ENCODE data around the gene HPGD.
"Not testable (repeated sequence)": the region's sequence is repeated elsewhere in the genome, so short reads cannot be mapped to it uniquely, and the experiment has no call there.

HPGD gene

DNA sequence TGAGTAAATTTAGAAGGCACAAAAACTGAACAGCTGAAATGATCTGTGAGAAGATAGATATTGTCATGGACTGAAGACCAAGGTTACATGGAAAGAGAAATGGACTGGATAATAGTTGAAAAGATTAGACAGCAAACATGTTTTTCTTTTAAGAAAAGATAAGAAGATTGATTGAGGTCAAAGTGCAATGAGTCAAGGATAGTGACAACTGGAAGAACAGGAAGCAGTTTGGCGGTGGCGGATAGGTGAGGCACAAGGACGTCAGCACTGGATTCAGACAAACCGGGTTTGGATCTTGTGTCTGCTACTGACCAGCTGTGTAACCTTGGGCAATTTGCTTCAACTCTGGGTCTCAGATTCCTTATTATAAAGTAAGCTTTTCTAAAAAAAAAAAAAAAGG is 2.0 kb upstream of the HPGD start:
- no peak for DNase-seq

DNA sequence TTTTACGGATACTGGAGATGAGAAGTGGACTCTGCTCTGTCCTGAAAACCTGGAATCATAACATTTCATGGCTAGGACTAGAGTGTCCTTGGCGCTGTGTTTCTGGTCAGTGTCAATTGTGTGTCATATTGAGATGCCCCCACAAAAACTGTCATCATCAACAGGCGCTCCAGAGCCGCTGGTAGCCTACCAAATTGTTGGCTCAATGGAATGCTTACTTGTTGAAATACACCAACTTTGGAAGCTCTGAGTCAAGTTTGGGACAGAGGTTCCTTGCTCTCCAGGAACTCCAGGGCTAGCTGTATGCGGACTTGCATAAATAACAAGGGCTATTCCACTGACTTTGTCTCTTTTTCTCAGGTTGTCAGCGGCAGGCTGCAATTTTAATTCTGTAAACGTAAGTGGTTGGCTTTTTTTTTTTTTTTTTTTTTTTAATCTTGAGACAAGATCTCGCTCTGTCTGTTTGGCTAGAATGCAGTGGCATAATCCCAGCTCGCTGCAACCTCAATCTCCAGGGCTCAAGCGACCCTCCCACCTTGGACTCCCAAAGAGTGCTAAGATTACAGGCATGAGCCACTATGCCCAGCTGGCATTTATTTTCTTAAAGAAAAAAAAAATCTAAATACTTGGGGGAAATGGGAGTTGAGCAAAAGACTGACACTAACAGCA is 871 bp upstream of the HPGD start:
- no peak for DNase-seq

DNA sequence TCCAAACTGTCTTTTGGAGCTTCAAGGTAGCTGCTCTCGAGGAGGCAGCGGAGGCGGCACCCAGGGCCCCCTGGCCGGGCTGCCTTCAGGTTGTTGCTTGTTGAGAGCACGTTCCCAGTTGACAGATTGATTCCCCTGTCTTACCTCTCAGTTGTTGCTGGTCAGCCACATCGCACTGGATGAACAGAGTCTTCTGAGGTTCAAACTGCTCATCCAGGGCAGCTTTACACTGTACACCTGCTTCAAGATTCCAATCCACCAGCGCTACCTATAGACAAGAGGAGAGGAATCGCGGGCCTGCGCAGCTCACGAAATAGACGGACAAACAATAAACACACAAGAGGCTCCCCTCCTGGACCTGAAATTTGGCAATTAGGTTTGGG is 497 bp downstream of the HPGD start:
- peak; percentile 21 for DNase-seq

DNA sequence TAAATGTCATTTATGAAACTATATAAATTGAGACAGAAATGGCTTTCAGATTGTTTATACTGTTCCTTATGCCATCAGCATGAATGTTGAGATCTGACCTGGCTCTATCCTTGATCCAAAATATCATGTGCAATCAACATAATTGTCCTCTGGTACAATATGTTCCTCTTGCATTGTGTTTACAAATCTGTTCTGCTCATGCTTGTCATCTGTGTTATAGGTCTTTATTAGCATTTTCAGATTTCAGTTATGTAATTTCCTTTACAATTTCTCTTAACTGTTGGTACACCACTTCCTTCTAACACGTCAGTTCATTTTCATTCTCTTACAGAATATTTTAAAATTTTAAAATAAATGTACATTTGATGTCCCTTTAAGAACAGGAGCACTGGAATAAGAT is 1.6 kb downstream of the HPGD start:
- DNase-seq: no peak

DNA sequence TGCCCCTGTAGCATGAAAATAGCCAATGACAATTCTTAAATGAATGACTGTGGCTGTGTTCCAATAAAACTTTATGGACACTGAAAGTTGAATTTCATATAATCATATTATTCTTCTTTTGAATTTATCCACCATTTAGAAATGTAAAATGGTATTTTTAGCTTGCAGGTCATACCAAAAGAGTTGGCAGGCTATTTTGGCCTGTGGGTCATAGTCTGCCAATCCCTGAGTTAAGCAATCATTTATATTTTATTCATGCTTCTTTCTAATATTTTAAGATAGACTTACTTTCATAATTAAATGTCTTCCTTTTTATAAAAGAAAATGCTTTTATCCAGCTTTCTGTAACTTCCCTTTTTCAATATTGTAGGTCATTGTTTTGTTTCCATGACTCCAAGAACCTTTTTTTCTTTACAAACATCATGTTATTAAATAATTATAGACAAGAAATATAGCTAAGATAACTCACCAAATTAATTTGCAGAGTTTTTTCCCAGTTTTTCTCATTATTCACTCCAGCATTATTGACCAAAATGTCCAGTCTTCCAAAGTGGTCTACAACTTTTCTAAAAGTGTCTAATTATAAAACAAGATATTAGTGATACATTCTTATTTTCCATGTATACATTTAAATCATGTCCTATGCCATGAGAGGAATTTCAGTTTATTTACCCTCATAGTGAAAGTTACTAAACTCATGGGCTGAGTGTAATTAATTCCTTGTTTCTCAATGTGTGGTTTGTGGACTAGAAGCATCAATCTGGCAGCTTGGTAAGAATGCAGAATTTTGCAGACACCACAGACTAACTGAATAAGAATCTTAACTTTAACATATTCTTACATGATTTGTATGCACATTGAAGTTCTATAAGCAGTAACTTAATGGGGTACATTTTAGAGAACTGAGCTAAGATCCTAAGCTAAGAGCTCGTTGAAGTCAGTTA is 4.5 kb downstream of the HPGD start:
- DNase-seq: no peak

DNA sequence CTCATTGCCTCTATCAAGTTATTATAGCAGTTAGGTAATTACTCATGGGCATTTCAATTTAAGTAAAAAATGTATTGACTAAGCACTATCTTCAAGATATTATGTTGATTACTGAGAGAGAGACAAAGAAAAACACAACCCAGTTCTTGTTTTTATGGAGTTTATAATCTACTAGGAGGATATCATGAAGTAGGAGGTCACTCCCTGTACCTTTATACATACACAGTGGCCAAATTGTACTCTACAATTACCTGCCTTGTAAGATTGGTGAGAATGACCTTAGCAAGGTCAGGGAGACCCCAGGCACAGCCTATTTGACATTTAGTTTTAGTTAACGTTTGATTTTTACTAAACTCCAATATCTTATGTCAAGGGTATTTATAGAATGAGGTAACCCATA is 5.5 kb downstream of the HPGD start:
- DNase-seq: no peak

DNA sequence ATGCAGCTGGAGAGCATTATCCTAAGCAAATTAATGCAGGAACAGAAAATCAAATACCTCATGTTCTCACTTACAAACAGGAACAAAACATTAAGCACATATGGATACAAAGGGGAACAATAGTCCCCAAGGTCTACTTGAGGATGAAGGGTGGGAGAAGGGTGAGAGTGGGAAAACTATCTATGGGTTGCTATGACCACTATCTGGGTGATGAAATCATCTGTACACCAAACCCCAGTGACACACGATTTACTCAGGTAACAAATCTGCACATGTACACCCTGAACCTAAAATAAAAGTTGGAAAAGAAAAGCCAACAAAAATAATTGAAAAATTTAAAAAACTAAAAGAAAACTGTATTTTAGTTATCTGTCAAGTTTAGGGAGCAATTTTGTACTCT is 5.9 kb downstream of the HPGD start:
- DNase-seq: no peak

DNA sequence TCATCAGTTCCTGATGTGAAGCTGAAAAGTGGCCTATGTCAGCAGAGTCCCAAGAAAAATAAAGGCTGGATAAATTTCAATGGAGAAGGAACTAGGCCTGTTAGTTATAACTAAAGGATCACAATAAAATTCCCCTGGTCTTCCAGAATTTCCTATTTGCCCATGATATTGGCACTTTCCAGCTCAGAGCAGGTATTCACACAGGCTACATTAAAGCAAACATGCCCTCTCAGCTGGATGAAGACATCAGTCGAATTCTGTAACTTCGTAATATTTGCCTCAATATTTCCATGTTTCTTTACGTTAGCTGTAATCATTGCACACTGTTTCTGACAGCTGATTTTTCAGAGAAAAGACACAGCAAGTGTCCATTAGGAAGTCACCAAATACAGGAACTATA is 9.5 kb downstream of the HPGD start:
- no peak for DNase-seq

DNA sequence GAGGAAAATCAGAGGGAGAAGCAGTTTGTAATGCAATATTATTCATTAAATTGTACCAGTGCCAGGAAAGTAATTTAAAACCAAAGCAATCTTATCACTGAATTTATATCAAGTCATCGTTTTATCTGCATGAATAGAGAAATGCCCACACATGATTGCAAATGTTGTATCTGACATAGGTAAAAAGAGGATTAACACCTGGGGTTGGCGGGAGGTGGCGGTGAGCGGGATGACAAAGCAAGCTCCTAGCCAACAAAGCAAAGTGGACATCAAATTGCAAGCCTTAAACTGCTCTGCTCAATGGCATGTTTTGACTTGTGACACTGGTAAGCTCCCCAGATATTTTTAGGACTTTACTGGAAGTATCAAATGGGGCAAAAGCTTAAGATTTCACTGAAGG is 16.4 kb downstream of the HPGD start:
- DNase-seq: no peak

DNA sequence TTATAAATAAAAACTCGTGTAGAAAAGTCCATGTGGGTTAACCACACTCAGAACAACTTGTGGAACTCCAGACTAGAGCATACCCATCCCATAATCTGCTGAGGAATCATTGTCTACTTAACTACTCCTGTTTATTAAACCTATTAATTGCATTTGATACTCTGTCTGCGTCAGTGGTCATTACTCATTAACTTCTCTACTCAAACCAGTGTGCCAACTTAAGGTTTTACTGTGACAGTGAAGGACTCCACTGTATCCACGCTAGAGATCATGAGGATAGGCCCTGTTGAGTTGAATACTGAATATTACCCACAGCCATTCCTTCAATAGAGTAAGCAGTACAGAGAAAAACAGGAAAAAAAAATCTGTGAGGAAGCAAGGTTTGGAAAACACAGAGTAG is 17.3 kb downstream of the HPGD start:
- DNase-seq: no peak

DNA sequence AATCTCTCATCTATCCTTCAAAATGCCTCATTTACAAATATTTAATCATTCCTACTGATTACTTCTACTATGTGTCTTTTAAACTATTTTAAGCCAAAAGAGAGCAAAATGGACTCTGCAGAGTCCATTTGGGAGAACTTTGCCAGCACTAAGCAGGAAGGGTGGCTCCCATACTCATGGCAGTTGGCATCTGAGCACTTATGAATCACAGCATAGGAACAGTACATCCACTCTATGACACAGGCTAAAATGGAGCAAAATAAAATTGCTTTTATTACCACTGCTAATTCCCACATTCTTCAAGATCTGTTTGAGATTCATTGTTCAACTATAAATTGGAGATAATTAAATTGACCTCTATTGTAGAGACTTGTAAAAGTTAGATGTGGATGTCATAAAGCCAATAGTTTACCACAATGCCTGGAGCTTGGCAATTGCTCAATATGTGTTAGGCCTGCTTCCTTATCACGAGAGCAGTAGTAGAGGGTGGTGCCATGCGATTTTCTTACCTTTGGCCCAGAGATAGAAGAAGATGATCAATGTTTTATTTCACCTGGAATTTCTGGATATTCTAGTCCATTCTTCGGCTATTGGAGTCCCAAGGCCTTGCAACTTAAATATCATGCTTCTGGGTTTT is 19.1 kb downstream of the HPGD start:
- DNase-seq: no peak

DNA sequence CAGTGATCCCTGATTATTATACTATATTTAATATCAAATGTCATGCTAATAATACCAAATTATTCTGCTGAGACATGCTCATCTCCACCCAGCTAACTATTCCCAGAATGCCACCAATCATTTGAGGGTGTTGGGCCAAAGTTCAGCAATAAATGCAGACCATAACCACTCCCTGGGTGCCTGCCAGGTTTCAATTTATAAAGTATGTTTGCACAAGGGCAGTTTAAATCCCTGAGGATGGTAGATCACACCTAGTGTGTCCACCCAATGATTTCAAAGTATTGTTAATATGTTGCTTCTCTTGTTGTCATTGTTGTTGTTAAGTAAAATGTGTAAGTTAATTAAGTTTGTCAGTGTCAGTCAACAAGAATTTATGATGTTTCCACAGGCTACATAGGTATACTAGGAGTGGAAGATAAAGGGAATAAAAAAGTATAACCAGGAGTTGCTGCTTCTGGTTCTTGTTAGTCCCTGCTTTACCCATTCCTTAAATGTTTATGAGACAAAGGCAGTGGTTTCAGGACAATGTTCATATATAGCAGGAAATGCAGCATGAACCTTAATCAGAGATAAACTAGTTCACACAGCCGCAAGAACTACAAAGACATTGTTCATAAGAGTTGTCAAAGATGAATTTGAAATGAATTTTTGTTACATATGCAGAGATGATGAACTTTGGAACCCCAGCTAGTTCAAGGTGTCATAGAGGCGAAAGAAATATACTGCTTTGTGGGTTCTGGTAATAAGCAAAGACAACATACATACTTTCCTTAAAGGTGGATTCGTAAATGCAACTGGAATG is 25.5 kb downstream of the HPGD start:
- peak; percentile 2 for DNase-seq

DNA sequence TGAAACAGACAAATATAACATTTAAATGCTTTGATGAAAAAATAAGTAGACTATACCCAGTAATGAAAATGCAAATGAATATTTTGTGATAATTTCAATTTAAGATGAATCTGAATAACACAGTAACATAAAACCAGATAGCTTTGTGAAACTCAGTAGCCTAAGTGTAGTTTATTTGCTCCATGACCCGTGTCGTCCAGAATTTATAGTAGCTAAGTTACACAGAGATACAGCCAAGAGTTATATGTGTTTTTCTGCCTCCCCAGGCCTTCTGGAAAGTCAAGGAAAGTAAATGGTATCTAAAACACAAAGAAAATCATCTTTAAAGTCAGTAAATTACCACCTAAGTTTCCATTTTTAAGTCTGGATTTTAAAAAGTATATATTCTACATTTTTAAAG is 26.7 kb downstream of the HPGD start:
- no peak for DNase-seq

DNA sequence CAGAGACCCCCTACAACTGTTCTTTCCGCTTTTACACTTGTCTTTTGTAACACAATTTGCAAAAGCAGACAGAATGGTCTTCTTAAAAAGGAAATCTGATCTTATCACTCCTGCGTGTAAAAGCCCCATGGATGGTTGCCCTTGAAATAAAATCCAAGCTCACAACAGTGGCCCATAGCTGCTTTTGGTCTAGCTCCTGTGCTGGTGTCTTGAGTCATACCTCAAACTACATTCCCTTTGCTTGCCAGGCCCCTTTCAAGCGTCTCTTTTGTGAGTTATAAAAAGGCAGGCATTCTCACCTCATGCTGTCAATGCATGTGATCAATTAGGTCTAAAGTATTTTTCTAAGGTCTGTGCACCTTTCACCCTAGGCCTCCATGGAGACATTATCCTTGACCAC is 27.6 kb downstream of the HPGD start:
- DNase-seq: no peak

DNA sequence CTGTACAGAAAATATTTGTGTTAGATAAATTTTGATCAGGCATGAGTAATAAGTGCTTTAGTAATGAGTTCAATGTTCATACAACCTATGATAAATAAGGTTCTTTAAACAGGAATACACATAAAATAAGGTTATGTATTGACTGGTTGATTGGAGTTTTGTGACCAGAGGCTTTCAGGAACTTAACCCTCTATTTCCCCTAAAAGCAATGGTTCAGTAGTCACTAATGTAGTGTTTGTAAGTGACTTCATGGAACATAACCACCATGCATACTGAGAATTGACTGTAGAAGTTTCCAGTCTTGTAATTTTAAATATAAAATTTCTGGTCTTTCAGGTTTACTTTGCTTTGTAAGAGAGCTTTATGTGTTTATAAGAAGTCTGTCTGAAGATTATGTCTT is 28.1 kb downstream of the HPGD start:
- DNase-seq: no peak

DNA sequence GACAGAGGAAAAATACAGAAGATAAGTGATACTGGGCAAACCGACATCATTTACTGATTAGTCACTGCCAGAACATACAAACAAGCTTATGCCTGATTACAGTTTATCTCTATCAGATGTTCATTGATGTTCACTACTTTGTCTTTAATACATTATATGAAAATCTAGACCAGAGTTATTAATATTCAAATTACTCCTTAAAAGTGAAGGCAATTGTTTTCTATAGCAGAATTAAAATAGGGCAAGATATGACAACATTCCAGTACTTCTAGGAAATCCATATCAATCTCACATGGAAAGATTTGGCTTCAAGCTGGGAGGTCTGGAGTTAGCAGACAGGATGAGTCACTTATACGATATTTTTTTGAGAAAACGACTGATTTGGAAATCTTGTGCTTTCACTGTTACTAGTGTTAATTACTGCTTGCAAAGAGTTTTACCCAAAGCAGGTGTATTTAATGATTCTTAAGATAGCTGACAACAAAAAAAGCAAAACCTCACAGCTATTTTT is 31.8 kb downstream of the HPGD start:
- DNase-seq: no peak

DNA sequence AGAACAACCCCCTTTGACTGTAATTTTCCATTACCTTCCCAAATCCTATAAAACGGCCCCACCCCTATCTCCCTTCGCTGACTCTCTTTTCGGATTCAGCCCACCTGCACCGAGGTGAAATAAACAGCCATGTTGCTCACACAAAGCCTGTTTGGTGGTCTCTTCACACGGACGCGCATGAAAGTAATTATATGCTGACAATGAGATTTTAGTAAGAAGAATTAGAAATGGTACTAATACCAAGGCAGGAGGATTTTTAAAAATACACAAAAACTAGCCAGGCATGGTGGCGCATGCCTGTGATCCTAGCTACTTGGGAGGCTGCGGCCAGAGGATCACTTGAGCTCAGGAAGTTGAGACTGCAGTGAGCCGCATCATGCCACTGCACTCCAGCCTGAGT is 33.9 kb downstream of the HPGD start:
- DNase-seq: not testable (repeated sequence)

DNA sequence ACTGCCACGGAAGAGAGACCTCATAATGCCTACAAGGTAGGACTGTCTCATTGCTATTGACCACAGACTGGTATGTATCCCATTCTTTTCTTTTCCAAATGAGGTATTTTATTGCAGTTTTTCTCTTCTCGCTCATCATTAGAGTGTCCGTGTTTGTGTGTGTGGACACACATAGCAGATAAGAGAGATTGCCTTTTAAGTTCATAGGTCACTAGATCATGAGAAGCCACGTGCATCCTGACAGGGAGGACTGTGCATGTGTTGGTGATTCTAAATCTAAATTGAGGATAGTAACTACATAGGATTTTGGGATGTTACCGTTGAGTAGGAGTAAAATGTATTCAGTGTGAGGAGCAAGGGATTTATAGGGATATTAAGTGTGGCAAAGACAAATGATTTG is 37.3 kb downstream of the HPGD start:
- no peak for DNase-seq

DNA sequence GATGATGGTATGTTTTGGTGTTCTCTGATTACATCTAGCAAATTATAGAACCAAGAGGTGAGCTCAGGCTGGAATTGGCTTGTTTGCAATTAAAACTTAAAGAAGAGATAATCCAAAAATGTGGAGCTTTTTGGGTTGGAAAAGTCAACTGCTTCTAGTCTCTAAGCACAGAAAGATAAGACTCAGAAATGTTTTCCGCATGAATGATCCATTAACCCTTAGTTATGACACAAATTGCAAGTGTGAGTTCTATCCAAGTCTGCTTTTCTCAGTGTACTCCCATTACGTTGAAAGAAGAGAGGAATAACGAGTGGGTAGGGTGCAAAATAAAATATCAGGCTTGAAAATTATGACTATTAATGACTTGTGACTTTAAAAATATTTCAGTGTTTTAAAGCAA is 38.5 kb downstream of the HPGD start:
- DNase-seq: no peak

DNA sequence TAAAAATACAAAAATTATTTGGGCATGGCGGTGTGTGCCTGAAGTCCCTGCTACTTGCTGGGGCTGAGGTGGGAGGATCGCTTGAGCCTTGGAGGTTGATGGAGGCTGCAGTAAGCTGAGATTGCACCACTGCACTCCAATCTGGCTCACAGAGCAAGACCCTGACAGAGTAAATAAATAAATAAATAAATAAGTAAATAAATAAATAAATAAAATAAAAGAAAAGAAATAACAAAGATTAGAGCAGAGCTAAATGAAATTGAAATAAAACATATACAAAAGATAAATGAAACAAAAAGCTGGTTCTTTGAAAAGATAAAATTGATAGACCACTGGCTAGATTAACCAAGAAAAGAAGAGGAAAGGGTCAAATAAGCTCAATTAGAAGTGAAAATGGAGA is 43.1 kb downstream of the HPGD start:
- DNase-seq: no peak

DNA sequence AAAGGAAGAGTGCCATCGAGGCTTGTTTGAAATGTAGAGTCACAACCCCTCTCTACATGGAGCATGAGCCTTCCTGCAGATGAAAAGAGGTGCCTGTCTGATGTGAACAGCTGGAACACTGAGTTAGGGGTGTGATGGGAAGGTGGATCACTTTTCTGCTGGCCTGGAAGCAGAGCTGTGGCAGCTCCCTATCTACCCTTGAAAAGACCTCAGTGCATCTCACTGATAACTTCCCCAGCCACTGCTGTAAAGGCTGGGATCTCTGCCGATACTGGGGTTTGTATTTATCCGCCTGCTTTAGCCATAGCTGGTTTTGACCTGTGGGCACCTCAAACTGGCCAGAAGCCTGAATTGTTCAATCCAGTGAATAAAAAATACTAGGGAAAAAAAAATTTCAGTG is 46.8 kb downstream of the HPGD start:
- no peak for DNase-seq

DNA sequence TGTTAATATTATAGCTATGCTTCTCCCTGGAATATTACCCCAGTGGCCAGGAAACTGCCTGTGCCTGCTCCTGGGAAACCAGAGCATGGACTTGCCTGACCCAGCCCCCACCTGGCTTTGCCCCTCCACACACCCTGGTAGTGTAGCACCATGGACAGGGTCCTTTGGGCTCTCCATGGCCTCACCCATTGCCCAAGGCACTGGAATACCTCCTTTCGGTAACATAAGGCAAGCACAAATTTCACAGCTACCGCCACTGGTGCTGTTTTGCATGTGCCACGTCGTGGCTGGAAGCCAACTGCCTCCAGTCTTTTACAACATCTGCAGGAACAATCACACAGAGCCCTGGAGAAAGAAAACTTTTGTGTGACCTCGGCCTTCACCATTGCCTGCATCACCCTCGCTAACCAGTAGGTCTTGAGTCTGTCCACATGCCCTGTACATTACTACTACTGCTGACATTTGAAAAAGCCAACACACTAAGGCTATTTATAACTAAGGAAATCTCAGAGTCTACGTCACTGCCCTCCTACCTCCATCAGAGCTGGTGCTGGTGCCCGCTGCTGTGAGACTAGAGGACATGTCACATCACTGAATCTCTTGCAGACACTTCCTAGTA is 47.7 kb downstream of the HPGD start:
- DNase-seq: no peak

DNA sequence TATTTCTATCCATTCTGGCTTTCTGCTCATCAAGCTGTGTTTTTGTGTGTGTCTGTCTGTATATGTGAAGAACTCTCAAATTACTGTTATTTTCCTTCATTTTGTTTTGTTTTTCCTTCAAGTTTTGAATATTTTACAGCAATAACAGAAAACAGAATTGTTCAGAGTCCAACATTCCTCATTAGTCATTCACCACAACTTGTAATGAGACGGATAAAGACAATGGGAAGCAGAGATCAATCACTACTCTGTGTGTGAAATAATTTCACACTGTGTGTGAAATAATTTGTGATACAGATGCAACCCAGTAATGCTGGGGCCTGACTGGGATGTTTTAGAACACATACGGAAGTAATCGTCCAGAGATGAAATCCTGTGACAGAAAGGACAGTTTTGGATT is 55.2 kb downstream of the HPGD start:
- DNase-seq: no peak
